ENCODE results near the gene DSC2.

- TF ChIP-seq CTCF (IDR thresholded peaks at IDR 0.05) (no peak), EP300 (IDR thresholded peaks at IDR 0.05; ENCODE audit: borderline replicate concordance in 1 of 2, low read depth in 1 of 2, low read length in 1 of 2) (no peak), MXI1 (IDR thresholded peaks at IDR 0.05; ENCODE audit: low read depth, low read length) (no peak)
These were observed 56.6 kb downstream of the DSC2 start for GRCh38 chr18:31045599-31045998.

All from SK-N-SH (cell line).